H9 (cell line): Measurements from ENCODE around the gene RABL3. TPM values are rescaled to one million over a fixed set of nuclear protein-coding genes. Genes with fewer than 3 reads are reported as not detected.

ENCODE experiments used
- DNase-seq: peaks from one replicate; pipeline ENCODE4 v3.0.0-alpha.2; 2017
- H2AFZ ChIP-seq: one replicate; pipeline ENCODE4 v1.6.1; 2013; ENCODE audit warnings: mild to moderate bottlenecking, low read length, control low read depth, moderate library complexity
- H2AK5ac ChIP-seq: 2 replicates; pipeline ENCODE4 v1.6.1; 2013; ENCODE audit warnings: low read length, control low read depth, mixed read lengths; ENCODE audit not compliant: insufficient read length
- H2BK120ac ChIP-seq: one replicate; pipeline ENCODE4 v1.6.1; 2013; ENCODE audit warnings: low read depth, mild to moderate bottlenecking, low read length, control low read depth, inconsistent platforms; ENCODE audit not compliant: poor library complexity, severe bottlenecking
- H2BK12ac ChIP-seq: 2 replicates; pipeline ENCODE4 v1.6.1; 2013; ENCODE audit warnings: low read length, control low read depth, mixed read lengths, low read depth; ENCODE audit not compliant: insufficient read length
- H2BK15ac ChIP-seq: 2 replicates; pipeline ENCODE4 v1.6.1; 2013; ENCODE audit warnings: low read depth, low read length, control low read depth
- H2BK20ac ChIP-seq: one replicate; pipeline ENCODE4 v1.6.1; 2013; ENCODE audit warnings: low read depth, mild to moderate bottlenecking, low read length, control low read depth, inconsistent platforms; ENCODE audit not compliant: poor library complexity, severe bottlenecking
- H2BK5ac ChIP-seq: 2 replicates; pipeline ENCODE4 v1.6.1; 2013; ENCODE audit warnings: low read length, control low read depth, mixed read lengths; ENCODE audit not compliant: insufficient read length
- H3K14ac ChIP-seq: 2 replicates; pipeline ENCODE4 v1.6.1; 2013; ENCODE audit warnings: low read length, control low read depth; ENCODE audit not compliant: insufficient read depth
- H3K18ac ChIP-seq: 2 replicates; pipeline ENCODE4 v1.6.1; 2013; ENCODE audit warnings: low read depth, mild to moderate bottlenecking, mixed read lengths, low read length, control low read depth; ENCODE audit not compliant: insufficient read length
- H3K23ac ChIP-seq: 2 replicates; pipeline ENCODE4 v1.6.1; 2013; ENCODE audit warnings: low read length, control low read depth, mixed read lengths, low read depth; ENCODE audit not compliant: insufficient read length
- H3K23me2 ChIP-seq: 2 replicates; pipeline ENCODE4 v1.6.1; 2013; ENCODE audit warnings: low read depth, mild to moderate bottlenecking, mixed read lengths, low read length, control low read depth; ENCODE audit not compliant: insufficient read length, poor library complexity, severe bottlenecking
- H3K27ac ChIP-seq: 2 replicates; pipeline ENCODE4 v1.5.1; 2013; ENCODE audit warnings: low read length, control low read depth, mixed read lengths, low read depth; ENCODE audit not compliant: insufficient read length
- H3K27me3 ChIP-seq: 2 replicates; pipeline ENCODE4 v1.6.1; 2013; ENCODE audit warnings: low read length, control low read depth, inconsistent platforms; ENCODE audit not compliant: insufficient read depth
- H3K4ac ChIP-seq: 2 replicates; pipeline ENCODE4 v1.6.1; 2013; ENCODE audit warnings: low read depth, mild to moderate bottlenecking, control low read depth, inconsistent platforms, low read length, moderate library complexity
- H3K4me1 ChIP-seq: 2 replicates; pipeline ENCODE4 v1.6.1; 2013; ENCODE audit warnings: low read length, control low read depth, inconsistent platforms; ENCODE audit not compliant: insufficient read depth
- H3K4me2 ChIP-seq: 2 replicates; pipeline ENCODE4 v1.6.1; 2013; ENCODE audit warnings: low read length, control low read depth, mixed read lengths; ENCODE audit not compliant: insufficient read length, insufficient read depth
- H3K56ac ChIP-seq: 2 replicates; pipeline ENCODE4 v1.6.1; 2013; ENCODE audit warnings: low read depth, mild to moderate bottlenecking, mixed read lengths, low read length, control low read depth; ENCODE audit not compliant: insufficient read length
- H3K79me1 ChIP-seq: 2 replicates; pipeline ENCODE4 v1.6.1; 2013; ENCODE audit warnings: low read depth, mild to moderate bottlenecking, moderate library complexity, low read length, control low read depth, inconsistent platforms; ENCODE audit not compliant: insufficient read depth, poor library complexity, severe bottlenecking
- H3K79me2 ChIP-seq: 2 replicates; pipeline ENCODE4 v1.6.1; 2013; ENCODE audit warnings: low read length, control low read depth, inconsistent platforms; ENCODE audit not compliant: insufficient read depth
- H3K9ac ChIP-seq: 2 replicates; pipeline ENCODE4 v1.6.1; 2013; ENCODE audit warnings: low read length, control low read depth, mixed read lengths; ENCODE audit not compliant: insufficient read length; ENCODE audit errors: extremely low read depth
- H3K9me3 ChIP-seq: one replicate; pipeline ENCODE4 v1.6.1; 2013; ENCODE audit warnings: low read depth, low read length, inconsistent platforms; ENCODE audit not compliant: control insufficient read depth
- H3T11ph ChIP-seq: one replicate; pipeline ENCODE4 v1.6.1; 2013; ENCODE audit warnings: mild to moderate bottlenecking, low read length, control low read depth, inconsistent platforms
- H4K20me1 ChIP-seq: one replicate; pipeline ENCODE4 v1.6.1; 2013; ENCODE audit not compliant: control insufficient read depth, insufficient read length, insufficient read depth
- H4K5ac ChIP-seq: 2 replicates; pipeline ENCODE4 v1.6.1; 2013; ENCODE audit warnings: low read depth, mild to moderate bottlenecking, mixed read lengths, low read length, control low read depth; ENCODE audit not compliant: insufficient read length
- H4K8ac ChIP-seq: replicated peaks from 2 replicates; pipeline ENCODE4 v1.6.1; 2013; ENCODE audit warnings: low read length, control low read depth, mixed read lengths, low read depth; ENCODE audit not compliant: insufficient read length
- H4K91ac ChIP-seq: 2 replicates; pipeline ENCODE4 v1.6.1; 2013; ENCODE audit warnings: low read depth, mild to moderate bottlenecking, moderate library complexity, mixed read lengths, low read length, control low read depth; ENCODE audit not compliant: insufficient read length
- H3K27ac Mint-ChIP-seq, 3 experiments: 2 replicates in 2 of 3; 3 replicates in 1 of 3; pipeline ENCODE4 v1.8.0; 2020 to 2021; ENCODE audit warnings: mixed read lengths in 3 of 3, mild to moderate bottlenecking in 1 of 3, moderate library complexity in 1 of 3
- H3K27me3 Mint-ChIP-seq: 2 replicates; pipeline ENCODE4 v1.8.0; 2021; ENCODE audit warnings: low read depth, mild to moderate bottlenecking, moderate library complexity, mixed read lengths
- H3K36me3 Mint-ChIP-seq, 3 experiments: 2 replicates in 2 of 3; 3 replicates in 1 of 3; pipeline ENCODE4 v1.8.0; 2020 to 2021; ENCODE audit warnings: low read depth in 3 of 3, mixed read lengths in 3 of 3; ENCODE audit not compliant: insufficient read depth in 1 of 3
- H3K4me1 Mint-ChIP-seq, 2 experiments: 2 replicates each; pipeline ENCODE4 v1.8.0; 2020; ENCODE audit warnings: mixed read lengths in 2 of 2
- H3K4me3 Mint-ChIP-seq, 2 experiments: 2 replicates in 1 of 2; 3 replicates in 1 of 2; pipeline ENCODE4 v1.8.0; 2020 to 2021; ENCODE audit warnings: mild to moderate bottlenecking in 2 of 2, mixed read lengths in 2 of 2, moderate library complexity in 1 of 2
- H3K9me3 Mint-ChIP-seq, 2 experiments: 2 replicates in 1 of 2; 3 replicates in 1 of 2; pipeline ENCODE4 v1.8.0; 2020; ENCODE audit warnings: mild to moderate bottlenecking in 2 of 2, mixed read lengths in 2 of 2, moderate library complexity in 1 of 2
- CTCF ChIP-seq: fragments of 200-600 bp; sonication (generic); conservative IDR thresholded peaks from 3 replicates; pipeline ENCODE4 v1.8.0; 2021; ENCODE audit warnings: antibody characterized with exemption, mild to moderate bottlenecking
- total RNA-seq: library from RNA; stranded (reverse); gene quantifications from 2 replicates; pipeline ENCODE4 v1.2.1, GENCODE V29; 2021

The RABL3 gene
- total RNA-seq, 1 experiment from 2014 or later = 26.7 TPM

- Histone ChIP-seq H3K56ac (no peak overlapping the region), H4K91ac (no peak overlapping the region), H3K23ac (no peak overlapping the region), H4K20me1 (no peaks in the 10 kb centered on the region), H3K4me1 (no peaks in the 10 kb centered on the region), H3K27ac (no peak overlapping the region), H2AFZ (no peak overlapping the region), H3K79me2 (no peaks in the 10 kb centered on the region), H4K8ac (no peak overlapping the region), H3T11ph (no peak overlapping the region), H2BK15ac (no peak overlapping the region), H2BK120ac (no peak overlapping the region), H3K4me2 (no peak overlapping the region), H2BK5ac (no peak overlapping the region), H3K14ac (no peak overlapping the region), H3K79me1 (no peaks in the 10 kb centered on the region), H3K23me2 (no peaks in the 10 kb centered on the region), H2BK12ac (no peak overlapping the region), H3K9ac (no peak overlapping the region), H3K27me3 (no peaks in the 10 kb centered on the region; the same call in 1 of the 2 replicates), H2AK5ac (no peak overlapping the region), H2BK20ac (no peak overlapping the region), H3K18ac (no peak overlapping the region), H3K4ac (no peak overlapping the region), H4K5ac (no peak overlapping the region), H3K9me3 (no peaks in the 10 kb centered on the region)
- Mint-ChIP-seq H3K27ac (no peak overlapping the region), H3K9me3 (peaks cover 3 to 4% of the 10 kb centered on the region in 2 experiments; a peak in 2 of 5 replicates), H3K4me3 (no peak overlapping the region), H3K36me3 (peaks cover 7 to 19% (median 18%) of the 10 kb centered on the region in 3 experiments; a peak in 6 of 7 replicates), H3K4me1 (0 out of 4 replicates have a peak, but pooled peaks cover 0 to 2% of the 10 kb centered on the region in 2 experiments), H3K27me3 (no peaks in the 10 kb centered on the region)
- no peak for TF ChIP-seq CTCF
- no peak for DNase-seq
Observed at GRCh38 chr3:120706950-120707349, 35.4 kb downstream of the RABL3 start.
